Measurements from ENCODE around the gene WDPCP. TPM values are rescaled to one million over a fixed set of nuclear protein-coding genes. Genes with fewer than 3 reads are reported as not detected.

Gene WDPCP
- polyA plus RNA-seq, 2 of the 4 experiments (the other 2 are of a cell fraction) = 3.0 to 7.6 TPM

GRCh38 chr2:63438181-63438580, 150.1 kb downstream of the WDPCP start:
- Histone ChIP-seq H3K4me2 (no peak overlapping the region), H3K4me3 (no peak overlapping the region), H3K9me3 (no peaks in the 10 kb centered on the region), H3K4me1 (0 out of 3 replicates have a peak, but pooled peaks cover 4% of the 10 kb centered on the region), H3K27ac (no peak overlapping the region)
- ChIA-PET CTCF (no interaction called here), POLR2A (no interaction called here)
- FAIRE-seq (no peak), DNase-seq (ENCODE audit: low read depth in 1 of 2, low spot score in 1 of 2) (no peak), ATAC-seq (no peak)
- TF ChIP-seq ZNF302 (CRISPR knock-in tag; IDR thresholded peaks at IDR 0.05) = no peak
- TF ChIP-seq TP53 (CRISPR knock-in tag; IDR thresholded peaks at IDR 0.05) = no peak
- 24% methylated on average over 1 of the region's 1 CpG for WGBS (ENCODE audit: missing lambda C conversion rate)

- H3K9me3 ChIP-seq = no peaks in the 10 kb centered on the region
- no peak for FAIRE-seq
- no peak overlapping the region for H3K4me2 ChIP-seq
- H3K4me1 ChIP-seq = 0 out of 3 replicates have a peak, but pooled peaks cover 4% of the 10 kb centered on the region
- ATAC-seq = no peak
- no peak for TF ChIP-seq CEBPB (IDR thresholded peaks at IDR 0.05)
- no peak for TF ChIP-seq SMC3 (IDR thresholded peaks at IDR 0.05)
- no peak for TF ChIP-seq NFE2L2 (conservative IDR thresholded peaks at IDR 0.05; ENCODE audit: low read length)
- no peak for TF ChIP-seq KDM5A (IDR thresholded peaks at IDR 0.05)
- no peak for TF ChIP-seq ZSCAN20 (CRISPR knock-in tag; IDR thresholded peaks at IDR 0.05)
- no peak for TF ChIP-seq ZNF302 (CRISPR knock-in tag; IDR thresholded peaks at IDR 0.05)
- TF ChIP-seq ATOH8 (CRISPR knock-in tag; IDR thresholded peaks at IDR 0.05; ENCODE audit: low read depth) = no peak
- no peak for TF ChIP-seq CHD2 (IDR thresholded peaks at IDR 0.05; ENCODE audit: low read length, partially characterized antibody)
- no peak for TF ChIP-seq HDAC2 (IDR thresholded peaks at IDR 0.05)
- no peak for TF ChIP-seq FOSL2 (IDR thresholded peaks at IDR 0.05)
- no peak for TF ChIP-seq FOSL2 (CRISPR knock-in tag; IDR thresholded peaks at IDR 0.05)
- TF ChIP-seq HEYL (CRISPR knock-in tag; IDR thresholded peaks at IDR 0.05) = no peak
- TF ChIP-seq PBX3 (IDR thresholded peaks at IDR 0.05) = no peak
- ChIA-PET POLR2A (no interaction called here), CTCF (no interaction called here)
- no peak overlapping the region for H3K27ac ChIP-seq
- DNase-seq (ENCODE audit: low read depth in 1 of 2, low spot score in 1 of 2) = no peak
- no peak overlapping the region for H3K4me3 ChIP-seq
Measured at GRCh38 chr2:63436488-63436887, 151.8 kb downstream of the WDPCP start.

GRCh38 chr2:63435070-63435469, 153.2 kb downstream of the WDPCP start:
- H3K4me1 ChIP-seq = 0 out of 3 replicates have a peak, but pooled peaks cover 4% of the 10 kb centered on the region
- ChIA-PET POLR2A (no interaction called here), CTCF (interaction anchor here (1.4 kb wide), 1 partner anchor 10 kb away, joined by 3 read pairs; no protein-coding TSS in a partner anchor)
- no peak for ATAC-seq
- TF ChIP-seq CTCF (IDR thresholded peaks at IDR 0.05) = no peak
- no peak for TF ChIP-seq ZNF302 (CRISPR knock-in tag; IDR thresholded peaks at IDR 0.05)
- TF ChIP-seq HES2 (IDR thresholded peaks at IDR 0.05) = no peak
- TF ChIP-seq HOXA7 (CRISPR knock-in tag; IDR thresholded peaks at IDR 0.05) = no peak
- no peak for DNase-seq (ENCODE audit: low read depth in 1 of 2, low spot score in 1 of 2)
- H3K27ac ChIP-seq = no peak overlapping the region
- H3K4me2 ChIP-seq = no peak overlapping the region
- WGBS (ENCODE audit: missing lambda C conversion rate) = 53% methylated on average over 1 of the region's 1 CpG
- no peak overlapping the region for H3K4me3 ChIP-seq
- H3K9me3 ChIP-seq = no peaks in the 10 kb centered on the region
- no peak for FAIRE-seq

Measured in A549 (cell line).